Keratinocyte (primary cell): ENCODE measurements around the gene IGFBP7. TPM values are rescaled to one million over a fixed set of nuclear protein-coding genes. Genes with fewer than 3 reads are reported as not detected.

Experiments
- DNase-seq: peaks from one replicate; pipeline ENCODE4 v3.0.0-alpha.2; 2011; ENCODE audit warnings: low read depth, missing footprints, low spot score
- FAIRE-seq: peaks from 2 replicates; lab custom pipeline; 2011; peaks lifted over from hg19 to GRCh38; lab: Jason Lieb, UNC
- H2AFZ ChIP-seq: 2 replicates; pipeline ENCODE4 v1.6.0; 2012; ENCODE audit warnings: low read length, control low read depth, inconsistent platforms; ENCODE audit not compliant: control insufficient read depth
- H3K27ac ChIP-seq: 2 replicates; pipeline ENCODE4 v1.5.1; 2011; ENCODE audit warnings: low read length; ENCODE audit not compliant: control insufficient read depth, insufficient read depth
- H3K27me3 ChIP-seq: 3 replicates; pipeline ENCODE4 v1.6.0; 2011; ENCODE audit warnings: low read length; ENCODE audit not compliant: control insufficient read depth, insufficient read depth; ENCODE audit errors: extremely low read depth
- H3K36me3 ChIP-seq, 2 experiments: 2 replicates in 1 of 2; 3 replicates in 1 of 2; pipeline ENCODE4 v1.5.1; 2011; ENCODE audit warnings: low read length in 2 of 2, mild to moderate bottlenecking in 1 of 2; ENCODE audit not compliant: control insufficient read depth in 2 of 2, insufficient read depth in 2 of 2; ENCODE audit errors: extremely low read depth in 1 of 2
- H3K4me1 ChIP-seq: 3 replicates; pipeline ENCODE4 v1.5.1; 2011; ENCODE audit warnings: low read length; ENCODE audit not compliant: control insufficient read depth, insufficient read depth; ENCODE audit errors: extremely low read depth
- H3K4me2 ChIP-seq: 3 replicates; pipeline ENCODE4 v1.6.0; 2011; ENCODE audit warnings: low read depth, low read length; ENCODE audit not compliant: control insufficient read depth, insufficient read depth; ENCODE audit errors: extremely low read depth
- H3K4me3 ChIP-seq, 3 experiments: fragments of 200-600 bp in 1 of 3; sonication (generic) in 1 of 3; 2 replicates in 2 of 3; 3 replicates in 1 of 3; pipeline ENCODE4 v1.5.1; 2011 to 2016; ENCODE audit warnings: low read length in 3 of 3, mild to moderate bottlenecking in 3 of 3, control low read depth in 2 of 3, inconsistent platforms in 1 of 3, low read depth in 1 of 3, mixed read lengths in 1 of 3, mixed run types in 1 of 3, moderate library complexity in 1 of 3; ENCODE audit not compliant: control insufficient read depth in 2 of 3, insufficient read depth in 2 of 3; ENCODE audit errors: extremely low read depth in 1 of 3
- H3K79me2 ChIP-seq: 2 replicates; pipeline ENCODE4 v1.6.0; 2012; ENCODE audit warnings: low read length; ENCODE audit not compliant: control insufficient read depth, insufficient read depth
- H3K9ac ChIP-seq: 3 replicates; pipeline ENCODE4 v1.6.0; 2011; ENCODE audit warnings: low read length; ENCODE audit not compliant: control insufficient read depth, insufficient read depth; ENCODE audit errors: extremely low read depth
- H3K9me1 ChIP-seq: 3 replicates; pipeline ENCODE4 v1.6.0; 2011; ENCODE audit warnings: low read length; ENCODE audit not compliant: control insufficient read depth, insufficient read depth; ENCODE audit errors: extremely low read depth
- H3K9me3 ChIP-seq: 2 replicates; pipeline ENCODE4 v1.5.1; 2012; ENCODE audit warnings: low read depth, low read length; ENCODE audit not compliant: control insufficient read depth
- H4K20me1 ChIP-seq: 3 replicates; pipeline ENCODE4 v1.6.0; 2011; ENCODE audit warnings: low read length; ENCODE audit not compliant: control insufficient read depth, insufficient read depth; ENCODE audit errors: extremely low read depth
- CTCF ChIP-seq, 3 experiments: IDR thresholded peaks in 1 of 3; conservative IDR thresholded peaks in 1 of 3; optimal IDR thresholded peaks in 1 of 3; 2 replicates in 2 of 3; 3 replicates in 1 of 3; pipeline versions ENCODE3 to v1.5.1; 2011; ENCODE audit warnings: low read length in 3 of 3, mild to moderate bottlenecking in 3 of 3, moderate library complexity in 2 of 3, control low read depth in 1 of 3, inconsistent platforms in 1 of 3; ENCODE audit not compliant: insufficient read depth in 2 of 3; ENCODE audit errors: extremely low read depth in 1 of 3
- EZH2 ChIP-seq: IDR thresholded peaks from one replicate; pipeline ENCODE4 v1.6.1; 2012; ENCODE audit warnings: inconsistent platforms, mild to moderate bottlenecking, low read length, moderate library complexity
- dilution Hi-C: fragments of 300-500 bp; cut with MboI; formaldehyde crosslinking; loops from one replicate; pipeline ENCODE4 v1.7.0; 2020; ENCODE audit warnings: low sequenced_read_pairs; ENCODE audit not compliant: extremely low pct_ligation_motif_present
- polyA plus RNA-seq, 5 experiments: library from polyadenylated mRNA; depleted of rRNA in 3 of 5; stranded (reverse) in 3 of 5; stranded (forward) in 1 of 5; unstranded in 1 of 5; fragments of >200 nt; gene quantifications; 1 replicate in 1 of 5; 2 replicates in 3 of 5; 3 replicates in 1 of 5; pipeline versions ENCODE4 v1.2.1 to v1.2.3, GENCODE V29; 2011 to 2012; ENCODE audit warnings: missing spikeins in 2 of 5, low read depth in 1 of 5, low replicate concordance in 1 of 5

IGFBP7 gene
- polyA plus RNA-seq, 1 donor (not counting 4 experiments of a cell fraction or from before 2014, with no cell fraction given): 413 TPM

GRCh38 chr4:57064120-57064519, 46.1 kb downstream of the IGFBP7 start:
- no peak overlapping the region for H3K27ac ChIP-seq
- peaks cover 7% of the 10 kb centered on the region for H3K4me1 ChIP-seq
- no peak overlapping the region for H3K4me2 ChIP-seq
- no peaks in the 10 kb centered on the region for H4K20me1 ChIP-seq
- no peaks in the 10 kb centered on the region for H3K9me1 ChIP-seq
- FAIRE-seq: no peak
- dilution Hi-C loops: no loop called here
- TF ChIP-seq CTCF (optimal IDR thresholded peaks at IDR 0.05 in 1 of 3, IDR thresholded peaks at IDR 0.05 in 1 of 3, conservative IDR thresholded peaks at IDR 0.05 in 1 of 3; ENCODE audit: extremely low read depth in 1 of 3, insufficient read depth in 2 of 3, low read length in 3 of 3) (no peak), EZH2 (no peak)
- H3K4me3 ChIP-seq: no peak overlapping the region
- H3K27me3 ChIP-seq: no peaks in the 10 kb centered on the region
- no peak overlapping the region for H3K9ac ChIP-seq
- no peaks in the 10 kb centered on the region for H3K9me3 ChIP-seq
- H3K36me3 ChIP-seq: peaks cover 3 to 8% of the 10 kb centered on the region in 2 experiments
- H2AFZ ChIP-seq: no peak overlapping the region
- H3K79me2 ChIP-seq: peaks cover 47% of the 10 kb centered on the region
- no peak for DNase-seq

- H3K4me3 ChIP-seq: no peak overlapping the region
- H3K27me3 ChIP-seq: no peaks in the 10 kb centered on the region
- no peaks in the 10 kb centered on the region for H4K20me1 ChIP-seq
- DNase-seq: no peak
- dilution Hi-C loops: no loop called here
- no peak overlapping the region for H3K27ac ChIP-seq
- TF ChIP-seq EZH2 (no peak), CTCF (optimal IDR thresholded peaks at IDR 0.05 in 1 of 3, IDR thresholded peaks at IDR 0.05 in 1 of 3, conservative IDR thresholded peaks at IDR 0.05 in 1 of 3; ENCODE audit: extremely low read depth in 1 of 3, insufficient read depth in 2 of 3, low read length in 3 of 3) (no peak)
- H3K9ac ChIP-seq: no peak overlapping the region
- no peak overlapping the region for H3K4me2 ChIP-seq
- H3K36me3 ChIP-seq: peaks cover 3 to 8% of the 10 kb centered on the region in 2 experiments
- FAIRE-seq: no peak
- no peaks in the 10 kb centered on the region for H3K9me1 ChIP-seq
- H2AFZ ChIP-seq: no peak overlapping the region
- H3K79me2 ChIP-seq: peaks cover 42% of the 10 kb centered on the region
- H3K4me1 ChIP-seq: peaks cover 7% of the 10 kb centered on the region
- H3K9me3 ChIP-seq: no peaks in the 10 kb centered on the region
Observed at GRCh38 chr4:57063518-57063917, 46.7 kb downstream of the IGFBP7 start.
